ENCODE results near the gene FKBP15. TPM values are rescaled to one million over a fixed set of nuclear protein-coding genes. Genes with fewer than 3 reads are reported as not detected.

FKBP15 gene
- total and polyA plus RNA-seq, 2 of the 13 experiments (the other 11 are each of a cell fraction or from before 2014, with no cell fraction given), result 12.3 to 18.6 TPM

GRCh38 chr9:113131689-113132151, 89.4 kb downstream of the FKBP15 start:
- H3K27ac ChIP-seq (ENCODE audit: extremely low read length, insufficient read depth, low read length), result no peak overlapping the region
- WGBS (ENCODE audit: low lambda C conversion rate), result 0% methylated on average over 1 of the region's 3 CpGs
- in situ Hi-C loops (cut with HindIII; ENCODE audit: extremely low pct_ligation_motif_present, low pct_unique_long_range_greater_than_20kb), result no loop called here
- FAIRE-seq (peak; percentile 56), DNase-seq (ENCODE audit: low spot score) (no peak), ATAC-seq (no peak)
- H3K4me2 ChIP-seq (ENCODE audit: low read depth, low read length), result no peak overlapping the region
- H3K4me1 ChIP-seq (ENCODE audit: insufficient read depth, low read length), result no peaks in the 10 kb centered on the region
- peaks cover 0 to 19% of the 10 kb centered on the region in 2 experiments; a peak in 2 of 5 replicates for H3K27me3 ChIP-seq (ENCODE audit: control insufficient read depth in 1 of 2, insufficient read depth in 2 of 2, low read length in 2 of 2)
- no peak overlapping the region for H3K9ac ChIP-seq (ENCODE audit: insufficient read depth, low read depth, low read length)
- intact Hi-C loops (cut with micrococcal nuclease; ENCODE audit: unreplicated experiment), result no loop called here
- BruUV-seq (replicated peaks), result no TSS peak
- ChIA-PET POLR2A (no interaction called here), CTCF (ENCODE audit: low intra/inter-chr PET ratio, low total read pairs) (no interaction called here)
- no peak overlapping the region for H3K4me3 ChIP-seq (replicated peaks in 1 of 3; ENCODE audit: insufficient read depth in 1 of 3, low read depth in 2 of 3, low read length in 3 of 3)
- no peaks in the 10 kb centered on the region for H3K36me3 ChIP-seq (replicated peaks in 1 of 2; ENCODE audit: control insufficient read depth in 1 of 2, insufficient read depth in 2 of 2, low read length in 2 of 2)
- H4K20me1 ChIP-seq (ENCODE audit: insufficient read depth, low read length), result no peaks in the 10 kb centered on the region
- no peaks in the 10 kb centered on the region for H3K9me3 ChIP-seq (ENCODE audit: low read length)
- H3K79me2 ChIP-seq (ENCODE audit: insufficient read depth, low read length), result no peaks in the 10 kb centered on the region
- H2AFZ ChIP-seq (ENCODE audit: low read length), result no peak overlapping the region
- TF ChIP-seq EED (CRISPR knock-in tag; IDR thresholded peaks at IDR 0.05), result no peak
- no peak for TF ChIP-seq ERF (CRISPR knock-in tag; IDR thresholded peaks at IDR 0.05)
- TF ChIP-seq CSRNP1 (CRISPR knock-in tag; IDR thresholded peaks at IDR 0.05), result no peak
- TF ChIP-seq MEF2D (CRISPR knock-in tag; IDR thresholded peaks at IDR 0.05), result no peak
- TF ChIP-seq ZNF512 (CRISPR knock-in tag; IDR thresholded peaks at IDR 0.05), result no peak
- TF ChIP-seq KLF6 (CRISPR knock-in tag; IDR thresholded peaks at IDR 0.05), result peak; percentile 82; the same call in 1 of the 2 replicates
- TF ChIP-seq EHMT2 (IDR thresholded peaks at IDR 0.05; ENCODE audit: borderline replicate concordance, low read depth, low read length), result peak; percentile 85
- TF ChIP-seq SNAPC4 (CRISPR knock-in tag; IDR thresholded peaks at IDR 0.05), result no peak
- TF ChIP-seq MAFF (IDR thresholded peaks at IDR 0.05; ENCODE audit: low read depth, low read length), result peak; percentile 64
- no peak for TF ChIP-seq ZSCAN31 (CRISPR knock-in tag; IDR thresholded peaks at IDR 0.05; ENCODE audit: low read depth)
- no peak for TF ChIP-seq PHF8 (CRISPR knock-in tag; IDR thresholded peaks at IDR 0.05)
- TF ChIP-seq GABPB1 (CRISPR knock-in tag; IDR thresholded peaks at IDR 0.05), result no peak
- no peak for TF ChIP-seq NR2C2 (CRISPR knock-in tag; IDR thresholded peaks at IDR 0.05; ENCODE audit: borderline replicate concordance)
- 0 out of 2 replicates have a peak, but pooled peaks have one; percentile 44 for TF ChIP-seq MTF1 (CRISPR knock-in tag; IDR thresholded peaks at IDR 0.05)
- TF ChIP-seq REPIN1 (CRISPR knock-in tag; IDR thresholded peaks at IDR 0.05; ENCODE audit: borderline replicate concordance, low read depth), result peak; percentile 26; the same call in 1 of the 2 replicates
- TF ChIP-seq SMARCE1 (IDR thresholded peaks at IDR 0.05; ENCODE audit: borderline replicate concordance), result no peak
- TF ChIP-seq IKZF4 (CRISPR knock-in tag; IDR thresholded peaks at IDR 0.05; ENCODE audit: borderline replicate concordance, low read depth, not compliant biosample characterization), result no peak

All from HepG2 (cell line).